HG02798 (cell line): ENCODE results near the gene TNS3.
"Not testable (repeated sequence)": the region's sequence is repeated elsewhere in the genome, so short reads cannot be mapped to it uniquely, and the experiment has no call there.

ENCODE experiments used
- ATAC-seq: cut with Tn5 transposase; IDR thresholded peaks from one replicate; pipeline ENCODE4 v1.9.1; 2021; ENCODE audit warnings: mild to moderate bottlenecking; ENCODE audit not compliant: unreplicated experiment, poor library complexity

The TNS3 gene

GRCh38 chr7:47544416-47544815 is 37.5 kb downstream of the TNS3 start:
- ATAC-seq, result no peak

GRCh38 chr7:47543714-47544113 is 38.2 kb downstream of the TNS3 start:
- ATAC-seq, result no peak

GRCh38 chr7:47543056-47543455 is 38.9 kb downstream of the TNS3 start:
- no peak for ATAC-seq

- ATAC-seq, result no peak
Measured at GRCh38 chr7:47542051-47542450, 39.9 kb downstream of the TNS3 start.

- ATAC-seq, result not testable (repeated sequence)
Measured at GRCh38 chr7:47541485-47541884, 40.4 kb downstream of the TNS3 start.

- ATAC-seq, result no peak
Measured at GRCh38 chr7:47540387-47541350, 41.2 kb downstream of the TNS3 start.

GRCh38 chr7:47540053-47540386 is 41.9 kb downstream of the TNS3 start:
- no peak for ATAC-seq

- no peak for ATAC-seq
Measured at GRCh38 chr7:47539398-47540052, 42.4 kb downstream of the TNS3 start.

GRCh38 chr7:47538846-47539311 is 43.0 kb downstream of the TNS3 start:
- no peak for ATAC-seq

- no peak for ATAC-seq
Measured at GRCh38 chr7:47537716-47538675, 43.9 kb downstream of the TNS3 start.

GRCh38 chr7:47536661-47537611 is 45.0 kb downstream of the TNS3 start:
- no peak for ATAC-seq

GRCh38 chr7:47535704-47536628 is 45.9 kb downstream of the TNS3 start:
- ATAC-seq, result no peak

GRCh38 chr7:47535035-47535703 is 46.7 kb downstream of the TNS3 start:
- no peak for ATAC-seq

- ATAC-seq, result no peak
Measured at GRCh38 chr7:47534322-47535034, 47.4 kb downstream of the TNS3 start.

GRCh38 chr7:47531584-47532492 is 50.1 kb downstream of the TNS3 start:
- no peak for ATAC-seq
